ENCODE data around the gene MIOX.

MIOX gene

DNA sequence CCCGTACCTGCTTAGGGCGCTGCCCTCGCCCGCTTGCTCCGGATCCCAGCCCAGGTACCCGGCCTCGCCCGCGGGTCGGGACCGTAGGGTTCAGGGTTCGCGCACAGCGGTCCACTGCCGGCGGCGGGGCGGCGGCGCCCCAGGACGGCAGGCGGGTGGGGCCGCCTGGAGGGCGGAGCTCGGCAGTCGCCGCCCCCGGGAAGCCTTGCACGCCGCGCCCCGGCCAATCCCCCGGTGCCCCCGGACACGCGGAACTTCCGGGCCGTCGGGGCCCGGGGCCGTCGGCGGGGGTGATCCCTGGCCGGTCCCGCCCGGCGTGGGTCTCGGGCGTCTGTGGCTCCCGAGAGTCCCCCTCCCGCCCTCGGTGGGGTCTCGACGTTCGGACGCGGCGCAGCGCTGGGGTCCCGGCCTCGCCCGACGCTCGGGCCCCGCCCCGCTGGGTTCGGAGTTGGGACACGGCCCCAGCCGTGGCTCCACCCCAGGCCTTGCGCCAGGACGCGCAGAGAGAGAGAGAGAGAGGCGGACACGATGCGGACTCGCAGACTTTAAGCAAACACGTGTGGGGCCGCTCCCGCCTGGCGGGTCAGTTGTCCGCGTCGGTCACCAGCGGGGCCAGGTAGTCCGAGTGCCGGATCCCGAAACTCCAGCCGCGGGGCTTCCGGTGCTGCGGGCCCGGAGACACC, 43.4 kb downstream of the MIOX start, which contains the start of gene TYMP:
Gene TYMP (minus strand): TSS at position 116 of the 683 bp plus-strand sequence. CDS start 303 bp downstream, outside the sequence.
- DNase-seq (ENCODE audit: low spot score): peak; percentile 73

DNA sequence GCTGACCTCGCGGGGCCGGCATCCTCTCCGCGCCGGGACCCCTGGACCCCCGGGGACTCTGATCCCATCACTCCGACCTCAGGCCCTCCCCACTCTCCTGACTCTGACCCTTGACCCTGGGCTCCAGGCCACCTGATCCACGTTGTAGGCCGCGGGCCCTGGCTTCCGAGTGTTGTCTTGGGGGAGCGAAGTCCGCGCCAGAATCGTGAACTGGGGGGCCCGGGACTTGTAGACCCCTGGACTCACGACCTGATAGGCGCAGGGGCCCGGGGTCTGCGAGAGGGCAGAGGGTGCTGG, 43.9 kb downstream of the MIOX start:
- no peak for DNase-seq (ENCODE audit: low spot score)

DNA sequence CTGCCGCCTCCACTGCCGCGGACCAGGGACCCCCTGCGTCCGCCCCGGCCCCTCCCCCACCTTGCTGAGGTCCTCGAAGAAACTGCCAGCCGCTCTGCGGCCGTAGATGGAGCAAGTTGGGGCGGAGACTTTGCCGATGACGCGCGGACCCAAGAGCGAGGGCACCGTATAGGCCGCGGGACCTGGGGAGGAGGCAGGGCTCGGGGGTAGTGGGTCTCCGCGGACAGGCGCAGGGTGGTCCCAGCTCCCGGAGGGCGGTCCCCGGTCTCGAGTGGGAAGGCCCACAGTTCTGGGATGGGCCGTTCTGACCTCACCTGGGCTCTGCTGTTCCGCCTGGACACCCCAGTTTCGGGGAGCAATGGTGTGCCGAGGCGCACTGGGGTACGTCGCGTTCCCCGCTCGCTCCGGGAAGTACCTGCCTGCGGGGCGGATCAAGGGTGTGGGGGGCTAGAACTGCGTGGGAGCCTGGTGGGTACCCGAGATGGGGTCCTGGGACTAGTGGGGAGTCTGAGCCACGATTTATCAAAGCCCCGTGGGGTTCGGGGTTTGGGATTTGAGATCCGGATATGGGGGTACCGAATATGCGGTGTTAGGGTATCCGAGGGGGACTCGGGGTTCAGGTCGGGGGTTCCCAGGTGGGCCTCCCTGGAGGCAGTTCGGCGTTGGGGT, 44.4 kb downstream of the MIOX start:
- peak; percentile 90 for DNase-seq (ENCODE audit: low spot score)

DNA sequence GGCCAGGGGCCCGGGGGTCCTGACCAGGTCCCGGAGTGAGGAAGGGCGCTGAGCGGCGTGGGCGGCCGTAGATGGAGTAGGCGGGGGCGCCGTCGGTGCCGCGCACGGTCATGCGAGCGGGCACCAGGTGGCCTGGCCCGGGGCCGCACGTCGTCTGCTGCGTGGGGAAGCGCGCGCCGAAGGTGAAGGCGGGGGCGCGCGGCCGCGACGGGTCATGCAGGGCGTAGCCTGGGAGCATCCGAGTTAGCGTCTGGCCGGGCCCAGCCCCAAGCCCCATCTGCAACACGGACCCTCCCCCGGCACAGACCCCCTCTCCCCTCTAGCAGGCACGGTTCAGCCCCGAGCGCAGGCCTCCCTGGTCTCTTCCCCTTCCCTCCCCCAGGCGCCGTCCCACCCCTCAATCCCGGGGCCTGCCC, 44.9 kb downstream of the MIOX start:
- DNase-seq (ENCODE audit: low spot score): peak; percentile 70

DNA sequence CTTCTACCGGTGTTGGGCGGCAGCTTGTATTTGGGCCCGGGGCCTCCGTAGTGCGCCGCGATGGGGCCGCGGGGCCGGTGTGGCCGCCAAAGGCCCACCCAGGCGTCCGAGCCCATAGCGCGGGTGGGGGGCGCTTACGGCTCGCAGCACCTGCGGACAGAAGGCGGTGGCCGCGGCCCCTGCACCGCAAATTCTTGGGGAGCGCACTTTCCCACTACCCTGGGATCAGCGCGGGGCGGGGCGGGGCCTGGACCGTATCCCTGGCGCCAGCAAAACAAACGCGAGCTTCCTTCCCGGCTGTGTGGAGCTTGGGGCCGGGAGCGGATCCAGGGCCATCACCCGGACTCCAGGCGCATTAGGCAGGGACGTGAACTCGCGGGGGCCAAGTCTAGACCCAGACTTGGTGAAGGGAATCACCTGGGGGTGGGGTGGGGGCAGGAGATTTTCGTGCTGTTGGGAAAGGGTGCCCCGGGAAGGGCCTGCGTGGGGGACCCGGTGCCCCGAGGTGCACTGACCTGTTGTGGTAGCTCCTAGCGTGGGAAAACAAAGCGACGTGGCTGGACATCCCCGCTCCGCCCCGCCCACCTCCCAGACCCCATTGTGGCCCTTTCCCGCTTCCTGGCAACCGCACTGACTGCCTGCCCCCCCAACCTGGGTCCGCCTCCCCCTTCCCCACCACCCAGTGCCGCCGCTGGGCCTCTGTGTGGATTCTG, 45.5 kb downstream of the MIOX start:
- no peak for DNase-seq (ENCODE audit: low spot score)

DNA sequence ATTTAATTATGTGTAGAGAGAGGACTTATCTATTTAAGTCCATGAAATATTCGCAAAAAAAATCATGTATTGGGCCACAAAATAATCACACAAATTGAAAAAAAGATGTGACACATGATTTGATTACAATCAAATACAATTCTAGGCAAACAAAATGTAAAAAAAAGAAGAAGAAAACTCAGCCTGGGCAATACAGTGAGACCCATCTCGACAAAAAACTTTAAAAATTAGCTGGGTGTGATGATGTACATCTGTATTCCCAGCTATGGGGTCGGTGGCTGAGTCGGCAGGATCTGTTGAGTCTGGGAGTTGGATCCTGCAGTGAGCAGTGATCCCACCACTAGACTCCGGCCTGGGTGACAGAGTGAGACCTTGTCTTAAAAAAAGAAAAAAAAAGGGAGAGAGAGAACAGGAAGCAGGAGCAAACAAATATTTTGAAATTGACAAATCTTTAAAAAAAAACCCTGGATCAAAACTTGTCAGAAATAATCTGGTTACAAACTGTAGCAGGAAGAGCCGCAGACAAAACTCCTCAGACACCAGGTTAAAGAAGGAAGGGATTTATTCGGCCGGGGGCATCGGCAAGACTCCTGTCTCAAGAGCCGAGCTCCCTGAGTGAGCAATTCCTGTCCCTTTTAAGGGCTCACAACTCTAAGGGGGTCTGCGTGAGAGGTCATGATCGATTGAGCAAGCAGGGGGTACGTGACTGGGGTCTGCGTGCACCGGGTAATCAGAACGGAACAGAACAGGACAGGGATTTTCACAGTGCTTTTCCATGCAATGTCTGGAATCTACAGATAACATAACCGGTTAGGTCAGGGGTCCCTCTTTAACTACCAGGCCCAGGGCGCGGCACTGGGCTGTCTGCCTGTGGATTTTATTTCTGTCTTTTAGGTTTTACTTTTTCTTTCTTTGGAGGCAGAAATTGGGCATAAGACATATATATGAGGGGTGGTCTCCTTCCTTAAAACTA, 46.5 kb downstream of the MIOX start:
- DNase-seq (ENCODE audit: low spot score): no peak

GRCh38 chr22:50533856-50534711, 47.4 kb downstream of the MIOX start:
- DNase-seq (ENCODE audit: low spot score): peak; percentile 77

DNA sequence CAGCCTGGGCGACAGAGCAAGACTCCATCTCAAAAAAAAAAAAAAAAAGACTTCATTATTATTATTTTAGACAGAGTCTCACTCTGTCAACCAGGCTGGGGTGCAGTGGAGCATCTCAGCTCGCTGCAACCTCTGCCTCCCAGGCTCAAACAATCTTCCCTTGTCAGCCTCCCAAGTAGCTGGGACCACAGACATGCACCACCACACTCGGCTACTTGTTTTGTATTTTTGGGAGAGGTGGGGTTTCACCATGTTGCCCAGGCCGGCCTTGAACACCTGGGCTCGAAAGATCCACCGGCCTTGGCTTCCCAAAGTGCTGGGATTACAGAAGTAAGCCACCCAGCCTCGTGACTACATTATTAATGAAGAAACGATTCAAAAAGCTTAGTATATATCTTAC, 48.5 kb downstream of the MIOX start:
- peak; percentile 65 for DNase-seq (ENCODE audit: low spot score)

- peak; percentile 31 for DNase-seq (ENCODE audit: low spot score)
Observed at GRCh38 chr22:50536226-50536625, 49.6 kb downstream of the MIOX start.

GRCh38 chr22:50537765-50538164, 51.1 kb downstream of the MIOX start:
- DNase-seq (ENCODE audit: low spot score): no peak

Data from NAMALWA (cell line).